Fibroblast of lung (primary cell): ENCODE data around the gene MED15.

Experiments used
- EZH2 ChIP-seq: IDR thresholded peaks from 2 replicates; pipeline ENCODE4 v1.5.1; 2012; ENCODE audit warnings: low read length, control low read depth, mild to moderate bottlenecking; ENCODE audit errors: missing control alignments
- TF ChIP-seq, protein P1 (sequence below), 2 donors: IDR thresholded peaks in 1 of 2; conservative IDR thresholded peaks in 1 of 2; 1 replicate in 1 of 2; 2 replicates in 1 of 2; pipeline ENCODE4 v1.5.1; 2011 to 2012; ENCODE audit warnings: low read length in 2 of 2, control low read depth in 1 of 2, inconsistent platforms in 1 of 2, low read depth in 1 of 2, mild to moderate bottlenecking in 1 of 2

DNA sequence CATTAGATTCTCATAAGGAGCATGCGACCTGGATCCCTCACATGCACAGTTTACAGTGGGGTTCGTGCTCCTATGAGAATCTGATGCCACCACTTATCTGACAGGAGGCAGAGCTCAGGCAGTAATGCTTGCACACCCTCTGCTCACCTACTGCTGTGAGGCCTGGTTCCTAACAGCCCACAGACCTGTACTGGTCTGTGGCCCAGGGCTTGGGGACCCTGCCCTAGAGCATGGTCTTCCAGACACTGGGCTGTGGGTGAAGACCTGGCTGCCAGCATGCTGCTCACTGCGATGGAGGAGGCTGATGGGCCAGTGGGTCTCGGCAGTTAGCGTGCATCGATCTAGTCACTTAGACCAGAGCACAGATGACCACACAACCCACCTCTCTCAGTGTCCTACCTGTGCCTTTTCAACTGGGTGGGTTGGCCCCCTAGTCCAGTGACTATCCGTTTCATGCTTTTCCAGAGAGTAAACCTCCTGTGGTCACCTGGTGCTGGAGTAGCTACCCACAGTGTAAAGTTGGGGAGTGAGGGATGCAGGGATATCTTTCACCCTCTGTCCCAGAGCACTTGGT, 21.1 kb downstream of the MED15 start:
- TF ChIP-seq, protein P1, sequence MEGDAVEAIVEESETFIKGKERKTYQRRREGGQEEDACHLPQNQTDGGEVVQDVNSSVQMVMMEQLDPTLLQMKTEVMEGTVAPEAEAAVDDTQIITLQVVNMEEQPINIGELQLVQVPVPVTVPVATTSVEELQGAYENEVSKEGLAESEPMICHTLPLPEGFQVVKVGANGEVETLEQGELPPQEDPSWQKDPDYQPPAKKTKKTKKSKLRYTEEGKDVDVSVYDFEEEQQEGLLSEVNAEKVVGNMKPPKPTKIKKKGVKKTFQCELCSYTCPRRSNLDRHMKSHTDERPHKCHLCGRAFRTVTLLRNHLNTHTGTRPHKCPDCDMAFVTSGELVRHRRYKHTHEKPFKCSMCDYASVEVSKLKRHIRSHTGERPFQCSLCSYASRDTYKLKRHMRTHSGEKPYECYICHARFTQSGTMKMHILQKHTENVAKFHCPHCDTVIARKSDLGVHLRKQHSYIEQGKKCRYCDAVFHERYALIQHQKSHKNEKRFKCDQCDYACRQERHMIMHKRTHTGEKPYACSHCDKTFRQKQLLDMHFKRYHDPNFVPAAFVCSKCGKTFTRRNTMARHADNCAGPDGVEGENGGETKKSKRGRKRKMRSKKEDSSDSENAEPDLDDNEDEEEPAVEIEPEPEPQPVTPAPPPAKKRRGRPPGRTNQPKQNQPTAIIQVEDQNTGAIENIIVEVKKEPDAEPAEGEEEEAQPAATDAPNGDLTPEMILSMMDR (conservative IDR thresholded peaks at IDR 0.05 in 1 of 2, IDR thresholded peaks at IDR 0.05 in 1 of 2; ENCODE audit: low read depth in 1 of 2, low read length in 2 of 2) = no peak
- TF ChIP-seq EZH2 = no peak
